ENCODE data around the gene ASPA. TPM values are rescaled to one million over a fixed set of nuclear protein-coding genes. Genes with fewer than 3 reads are reported as not detected.

The ASPA gene
- total and polyA plus RNA-seq, 2 experiments from 2014 or later, result 0.08 to 0.27 TPM

DNA sequence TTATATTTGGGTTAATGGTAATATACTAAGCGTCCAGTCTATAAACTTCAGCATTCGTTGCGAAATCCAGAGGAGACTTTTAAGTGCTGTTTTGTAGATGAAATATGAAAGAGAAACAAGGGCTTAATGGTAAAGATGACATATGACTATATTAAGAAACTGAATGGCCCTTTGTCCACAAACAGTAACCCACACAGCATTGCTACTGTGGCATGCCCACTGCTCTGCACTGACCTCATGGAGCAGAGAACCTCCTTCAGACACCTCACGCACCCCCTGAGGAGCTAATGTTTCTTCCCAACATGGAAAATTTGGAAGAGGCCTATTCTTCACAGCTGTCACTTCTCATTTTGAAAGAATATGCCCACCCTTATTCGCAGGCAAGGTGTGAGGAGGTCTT, 26.7 kb downstream of the ASPA start:
- Histone ChIP-seq H4K20me1 (ENCODE audit: insufficient read depth, poor library complexity, severe bottlenecking) (no peaks in the 10 kb centered on the region), H3K4me1 (ENCODE audit: insufficient read depth) (no peaks in the 10 kb centered on the region), H3K4me3 (no peak overlapping the region), H3K9me3 (ENCODE audit: low read depth) (no peaks in the 10 kb centered on the region), H2AFZ (no peak overlapping the region), H3K4me2 (no peak overlapping the region), H3K27ac (no peak overlapping the region), H3K36me3 (replicated peaks; ENCODE audit: insufficient read depth, low read depth) (no peaks in the 10 kb centered on the region), H3K27me3 (no peaks in the 10 kb centered on the region), H3K79me2 (no peaks in the 10 kb centered on the region), H3K9me2 (replicated peaks; ENCODE audit: insufficient read depth) (no peaks in the 10 kb centered on the region)
- 74% methylated on average over 5 of the region's 5 CpGs for WGBS (ENCODE audit: low lambda C conversion rate, missing lambda C conversion rate)
- no peak for DNase-seq (ENCODE audit: low spot score)
- TF ChIP-seq EZH2phosphoT487 (IDR thresholded peaks at IDR 0.05; ENCODE audit: low read depth, severe bottlenecking, unreplicated experiment) (no peak), CTCF (IDR thresholded peaks at IDR 0.05; ENCODE audit: poor library complexity) (no peak), EZH2 (IDR thresholded peaks at IDR 0.05; ENCODE audit: borderline replicate concordance) (no peak)

GRCh38 chr17:3503285-3503684, 27.5 kb downstream of the ASPA start:
- Histone ChIP-seq H3K36me3 (replicated peaks; ENCODE audit: insufficient read depth, low read depth) (no peaks in the 10 kb centered on the region), H3K4me2 (no peak overlapping the region), H2AFZ (no peak overlapping the region), H3K27me3 (no peaks in the 10 kb centered on the region), H3K79me2 (no peaks in the 10 kb centered on the region), H3K27ac (no peak overlapping the region), H3K4me1 (ENCODE audit: insufficient read depth) (no peaks in the 10 kb centered on the region), H3K4me3 (no peak overlapping the region), H3K9me2 (replicated peaks; ENCODE audit: insufficient read depth) (no peaks in the 10 kb centered on the region), H3K9me3 (ENCODE audit: low read depth) (no peaks in the 10 kb centered on the region), H4K20me1 (ENCODE audit: insufficient read depth, poor library complexity, severe bottlenecking) (no peaks in the 10 kb centered on the region)
- DNase-seq (ENCODE audit: low spot score), result no peak
- TF ChIP-seq EZH2phosphoT487 (IDR thresholded peaks at IDR 0.05; ENCODE audit: low read depth, severe bottlenecking, unreplicated experiment) (no peak), EZH2 (IDR thresholded peaks at IDR 0.05; ENCODE audit: borderline replicate concordance) (no peak), CTCF (IDR thresholded peaks at IDR 0.05; ENCODE audit: poor library complexity) (no peak)
- WGBS (ENCODE audit: low lambda C conversion rate, missing lambda C conversion rate), result 82% methylated on average over 1 of the region's 1 CpG

DNA sequence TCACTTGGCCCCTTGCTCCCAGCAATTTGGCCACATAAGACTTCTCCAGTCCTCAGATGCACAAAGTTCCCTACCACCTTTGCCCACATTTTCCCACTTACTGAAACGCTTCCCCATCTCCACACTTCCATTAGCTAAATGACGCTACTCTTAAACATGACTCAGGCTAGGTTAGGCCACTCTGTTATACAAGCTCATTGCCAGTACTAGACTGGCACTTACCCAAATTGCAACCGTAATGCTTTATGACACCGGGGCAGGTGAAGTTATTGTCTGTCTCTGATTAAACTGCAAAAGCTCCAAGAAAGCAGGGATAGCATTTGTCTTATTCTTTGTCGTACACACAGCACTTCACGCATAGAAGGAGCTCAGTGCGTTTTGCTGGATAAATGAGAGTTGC, 29.2 kb downstream of the ASPA start:
- WGBS (ENCODE audit: low lambda C conversion rate, missing lambda C conversion rate), result 96% methylated on average over 7 of the region's 7 CpGs
- no peak overlapping the region for H3K4me3 ChIP-seq
- no peak for TF ChIP-seq EZH2 (IDR thresholded peaks at IDR 0.05; ENCODE audit: borderline replicate concordance)
- TF ChIP-seq CTCF (IDR thresholded peaks at IDR 0.05; ENCODE audit: poor library complexity), result no peak
- no peak for TF ChIP-seq EZH2phosphoT487 (IDR thresholded peaks at IDR 0.05; ENCODE audit: low read depth, severe bottlenecking, unreplicated experiment)

GRCh38 chr17:3506054-3506453, 30.3 kb downstream of the ASPA start:
- Histone ChIP-seq H3K36me3 (replicated peaks; ENCODE audit: insufficient read depth, low read depth) (no peaks in the 10 kb centered on the region), H3K4me3 (no peak overlapping the region), H3K4me1 (ENCODE audit: insufficient read depth) (no peaks in the 10 kb centered on the region), H3K79me2 (no peaks in the 10 kb centered on the region), H3K9me3 (ENCODE audit: low read depth) (no peaks in the 10 kb centered on the region), H3K9me2 (replicated peaks; ENCODE audit: insufficient read depth) (no peaks in the 10 kb centered on the region), H4K20me1 (ENCODE audit: insufficient read depth, poor library complexity, severe bottlenecking) (no peaks in the 10 kb centered on the region), H3K27me3 (no peaks in the 10 kb centered on the region), H2AFZ (no peak overlapping the region), H3K4me2 (no peak overlapping the region), H3K27ac (no peak overlapping the region)
- WGBS (ENCODE audit: low lambda C conversion rate, missing lambda C conversion rate), result 89% methylated on average over 2 of the region's 2 CpGs
- TF ChIP-seq EZH2 (IDR thresholded peaks at IDR 0.05; ENCODE audit: borderline replicate concordance) (no peak), CTCF (IDR thresholded peaks at IDR 0.05; ENCODE audit: poor library complexity) (no peak), EZH2phosphoT487 (IDR thresholded peaks at IDR 0.05; ENCODE audit: low read depth, severe bottlenecking, unreplicated experiment) (no peak)
- no peak for DNase-seq (ENCODE audit: low spot score)

More for the DNA sequence above, 29.2 kb downstream of the ASPA start:
- Histone ChIP-seq H3K27ac (no peak overlapping the region), H3K9me3 (ENCODE audit: low read depth) (no peaks in the 10 kb centered on the region), H3K9me2 (replicated peaks; ENCODE audit: insufficient read depth) (no peaks in the 10 kb centered on the region), H3K4me1 (ENCODE audit: insufficient read depth) (no peaks in the 10 kb centered on the region), H2AFZ (no peak overlapping the region), H3K4me2 (no peak overlapping the region), H3K79me2 (no peaks in the 10 kb centered on the region), H3K36me3 (replicated peaks; ENCODE audit: insufficient read depth, low read depth) (no peaks in the 10 kb centered on the region), H3K27me3 (no peaks in the 10 kb centered on the region), H4K20me1 (ENCODE audit: insufficient read depth, poor library complexity, severe bottlenecking) (no peaks in the 10 kb centered on the region)
- no peak for DNase-seq (ENCODE audit: low spot score)
